ENCODE measurements around the gene PDIA6. TPM values are rescaled to one million over a fixed set of nuclear protein-coding genes. Genes with fewer than 3 reads are reported as not detected.

The PDIA6 gene
- total RNA-seq, 4 donors from 2014 or later, result 58.2 to 109 (median 99.3) TPM

- TF ChIP-seq, protein P1, sequence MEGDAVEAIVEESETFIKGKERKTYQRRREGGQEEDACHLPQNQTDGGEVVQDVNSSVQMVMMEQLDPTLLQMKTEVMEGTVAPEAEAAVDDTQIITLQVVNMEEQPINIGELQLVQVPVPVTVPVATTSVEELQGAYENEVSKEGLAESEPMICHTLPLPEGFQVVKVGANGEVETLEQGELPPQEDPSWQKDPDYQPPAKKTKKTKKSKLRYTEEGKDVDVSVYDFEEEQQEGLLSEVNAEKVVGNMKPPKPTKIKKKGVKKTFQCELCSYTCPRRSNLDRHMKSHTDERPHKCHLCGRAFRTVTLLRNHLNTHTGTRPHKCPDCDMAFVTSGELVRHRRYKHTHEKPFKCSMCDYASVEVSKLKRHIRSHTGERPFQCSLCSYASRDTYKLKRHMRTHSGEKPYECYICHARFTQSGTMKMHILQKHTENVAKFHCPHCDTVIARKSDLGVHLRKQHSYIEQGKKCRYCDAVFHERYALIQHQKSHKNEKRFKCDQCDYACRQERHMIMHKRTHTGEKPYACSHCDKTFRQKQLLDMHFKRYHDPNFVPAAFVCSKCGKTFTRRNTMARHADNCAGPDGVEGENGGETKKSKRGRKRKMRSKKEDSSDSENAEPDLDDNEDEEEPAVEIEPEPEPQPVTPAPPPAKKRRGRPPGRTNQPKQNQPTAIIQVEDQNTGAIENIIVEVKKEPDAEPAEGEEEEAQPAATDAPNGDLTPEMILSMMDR (IDR thresholded peaks at IDR 0.05; ENCODE audit: low read depth), result no peak
Observed at GRCh38 chr2:10733980-10734379, 78.6 kb downstream of the PDIA6 start.

DNA sequence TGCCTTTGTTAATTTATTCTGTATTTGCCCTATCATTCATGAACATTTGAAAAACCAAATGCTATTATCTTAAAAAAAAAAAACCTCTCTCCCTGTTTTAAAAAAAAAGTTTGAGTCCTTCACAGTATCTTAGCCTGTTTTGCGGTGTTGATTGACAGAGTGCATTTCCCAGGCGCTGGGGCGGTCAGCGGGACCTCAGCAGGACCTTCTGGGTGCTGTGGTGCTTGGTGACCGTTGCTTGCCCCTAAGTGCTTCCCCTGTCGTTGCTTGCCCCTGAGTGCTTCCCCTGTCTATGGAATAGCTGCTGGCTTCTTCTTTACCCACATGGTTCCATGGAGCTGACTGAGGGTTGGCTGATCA, 79.0 kb downstream of the PDIA6 start:
- TF ChIP-seq, protein P1 (IDR thresholded peaks at IDR 0.05; ENCODE audit: low read depth), result no peak

Small RNA genes lying within 50 kb of the gene (small RNA-seq; reads per million reads assigned to genes)
- gene RNU7-138P (not detected), gene RNU7-176P (not detected)

Other genes with a start within 250 kb of the PDIA6 start
- gene NOL10, start 122.8 kb downstream of the PDIA6 start, total RNA-seq, result 10 to 100 TPM; 25.7 to 36.4 (median 32.5) TPM
- 1 to 10 TPM in 3 of 4 donors, under 1 TPM in 1; 0.22 to 3.6 (median 2.6) TPM for gene ATP6V1C2, start 91.2 kb downstream of the PDIA6 start, total RNA-seq
- gene KCNF1, start 99.1 kb upstream of the PDIA6 start, total RNA-seq, result not detected